ENCODE data around the gene DHTKD1.

DHTKD1 gene

GRCh38 chr10:12103802-12104201 lies 35.0 kb downstream of the DHTKD1 start (continued):
- TF ChIP-seq, protein P1, sequence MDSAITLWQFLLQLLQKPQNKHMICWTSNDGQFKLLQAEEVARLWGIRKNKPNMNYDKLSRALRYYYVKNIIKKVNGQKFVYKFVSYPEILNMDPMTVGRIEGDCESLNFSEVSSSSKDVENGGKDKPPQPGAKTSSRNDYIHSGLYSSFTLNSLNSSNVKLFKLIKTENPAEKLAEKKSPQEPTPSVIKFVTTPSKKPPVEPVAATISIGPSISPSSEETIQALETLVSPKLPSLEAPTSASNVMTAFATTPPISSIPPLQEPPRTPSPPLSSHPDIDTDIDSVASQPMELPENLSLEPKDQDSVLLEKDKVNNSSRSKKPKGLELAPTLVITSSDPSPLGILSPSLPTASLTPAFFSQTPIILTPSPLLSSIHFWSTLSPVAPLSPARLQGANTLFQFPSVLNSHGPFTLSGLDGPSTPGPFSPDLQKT (IDR thresholded peaks at IDR 0.05; ENCODE audit: borderline replicate concordance, low read depth, low read length), result no peak
- TF ChIP-seq SALL2 (tag by site-specific recombination; IDR thresholded peaks at IDR 0.05; ENCODE audit: borderline replicate concordance) (no peak), KLF8 (tag by site-specific recombination; IDR thresholded peaks at IDR 0.05) (no peak), ZNF560 (tag by site-specific recombination; IDR thresholded peaks at IDR 0.05; ENCODE audit: borderline replicate concordance) (no peak), ZNF169 (tag by site-specific recombination; IDR thresholded peaks at IDR 0.05) (no peak), ZNF184 (tag by site-specific recombination; IDR thresholded peaks at IDR 0.05) (no peak), ZNF449 (tag by site-specific recombination; IDR thresholded peaks at IDR 0.05) (no peak), ZNF791 (tag by site-specific recombination; IDR thresholded peaks at IDR 0.05) (no peak)

GRCh38 chr10:12107781-12108180 lies 39.0 kb downstream of the DHTKD1 start:
- Histone ChIP-seq H3K4me3 (ENCODE audit: low read depth, low read length) (no peak overlapping the region), H3K36me3 (ENCODE audit: control insufficient read depth in 2 of 2, insufficient read depth in 1 of 2, low read length in 2 of 2) (peaks cover 61 to 90% of the 10 kb centered on the region in 2 experiments; a peak in 2 of 3 replicates), H3K4me1 (ENCODE audit: control insufficient read depth, insufficient read depth, low read length) (no peaks in the 10 kb centered on the region), H3K9me3 (ENCODE audit: control insufficient read depth, insufficient read depth, low read depth, low read length) (no peaks in the 10 kb centered on the region), H3K27ac (ENCODE audit: extremely low read depth, low read depth, low read length) (no peak overlapping the region)
- TF ChIP-seq ZFP37 (tag by site-specific recombination; IDR thresholded peaks at IDR 0.05) (no peak), ZNF76 (tag by site-specific recombination; IDR thresholded peaks at IDR 0.05; ENCODE audit: borderline replicate concordance, low read depth) (no peak), SETDB1 (IDR thresholded peaks at IDR 0.05; ENCODE audit: insufficient read length, low read length) (no peak)
- ChIA-PET CTCF (interaction anchor here (1.8 kb wide), 1 partner anchor 10 kb away, joined by 3 read pairs; no protein-coding TSS in a partner anchor), POLR2A (no interaction called here)

GRCh38 chr10:12109286-12109685 lies 40.5 kb downstream of the DHTKD1 start:
- TF ChIP-seq ZNF501 (tag by site-specific recombination; IDR thresholded peaks at IDR 0.05), result no peak
- no peak for TF ChIP-seq ZNF148 (tag by site-specific recombination; IDR thresholded peaks at IDR 0.05; ENCODE audit: borderline replicate concordance)
- no peak for TF ChIP-seq ZNF354C (tag by site-specific recombination; IDR thresholded peaks at IDR 0.05; ENCODE audit: borderline replicate concordance, low read depth)
- TF ChIP-seq BCL6B (tag by site-specific recombination; IDR thresholded peaks at IDR 0.05), result no peak
- TF ChIP-seq OSR2 (tag by site-specific recombination; IDR thresholded peaks at IDR 0.05), result no peak
- TF ChIP-seq ZNF211 (tag by site-specific recombination; IDR thresholded peaks at IDR 0.05; ENCODE audit: low read depth), result no peak
- no peak for TF ChIP-seq ZBTB20 (tag by site-specific recombination; IDR thresholded peaks at IDR 0.05)
- no peak for TF ChIP-seq KLF17 (tag by site-specific recombination; IDR thresholded peaks at IDR 0.05)
- no peak for TF ChIP-seq ZNF239 (tag by site-specific recombination; IDR thresholded peaks at IDR 0.05)
- TF ChIP-seq ZFHX2 (tag by site-specific recombination; conservative IDR thresholded peaks at IDR 0.05), result no peak
- CTCF ChIA-PET, result interaction anchor here (0.6 kb wide), 1 partner anchor 38 kb away, joined by 3 read pairs; no protein-coding TSS in a partner anchor
- H3K36me3 ChIP-seq (ENCODE audit: control insufficient read depth in 2 of 2, insufficient read depth in 1 of 2, low read length in 2 of 2), result peaks cover 60 to 87% of the 10 kb centered on the region in 2 experiments
- H3K9me3 ChIP-seq (ENCODE audit: control insufficient read depth, insufficient read depth, low read depth, low read length), result no peaks in the 10 kb centered on the region
- no peaks in the 10 kb centered on the region for H3K4me1 ChIP-seq (ENCODE audit: control insufficient read depth, insufficient read depth, low read length)
- no peak overlapping the region for H3K4me3 ChIP-seq (ENCODE audit: low read depth, low read length)
- H3K27ac ChIP-seq (ENCODE audit: extremely low read depth, low read depth, low read length), result no peak overlapping the region
- POLR2A ChIA-PET, result interaction anchor here (1.0 kb wide), 1 partner anchor 66 kb away, joined by 3 read pairs; the partner anchor contains the start of gene UPF2
